ENCODE data around the gene ABCG1. TPM values are rescaled to one million over a fixed set of nuclear protein-coding genes. Genes with fewer than 3 reads are reported as not detected.
A peak's percentile ranks its signal among the peaks of the same experiment; 100 is the strongest.

ABCG1 gene
- total RNA-seq, 1 donor from 2014 or later = 1.9 TPM

GRCh38 chr21:42300956-42301355 lies 82.0 kb downstream of the ABCG1 start:
- H4K20me1 ChIP-seq (ENCODE audit: low read depth) = no peaks in the 10 kb centered on the region
- H3K4me2 ChIP-seq = no peak overlapping the region
- H3K4me1 Mint-ChIP-seq = peaks cover 19% of the 10 kb centered on the region
- no peaks in the 10 kb centered on the region for H3K9me3 ChIP-seq (ENCODE audit: low read depth)
- no peak overlapping the region for H2AFZ ChIP-seq (replicated peaks)
- H3K4me1 ChIP-seq = peaks cover 21% of the 10 kb centered on the region
- H3K27ac ChIP-seq = no peak overlapping the region
- no peaks in the 10 kb centered on the region for H3F3A ChIP-seq (ENCODE audit: low read depth)
- no peaks in the 10 kb centered on the region for H3K36me3 ChIP-seq
- TF ChIP-seq CTCF (IDR thresholded peaks at IDR 0.05) (no peak), EZH2phosphoT487 (IDR thresholded peaks at IDR 0.05) (no peak), EZH2 (IDR thresholded peaks at IDR 0.05) (no peak)
- H3K9ac ChIP-seq = no peak overlapping the region
- H3K27ac Mint-ChIP-seq = no peak overlapping the region
- H3K36me3 Mint-ChIP-seq = no peaks in the 10 kb centered on the region
- peaks cover 4% of the 10 kb centered on the region for H3K27me3 Mint-ChIP-seq (ENCODE audit: insufficient read depth, low read depth)
- no peak overlapping the region for H3K4me3 Mint-ChIP-seq
- no peaks in the 10 kb centered on the region for H3K9me3 Mint-ChIP-seq
- no peaks in the 10 kb centered on the region for H3K27me3 ChIP-seq
- H3K79me2 ChIP-seq (ENCODE audit: low read depth) = no peaks in the 10 kb centered on the region
- DNase-seq (ENCODE audit: low spot score) = no peak
- no peak overlapping the region for H3K4me3 ChIP-seq

GRCh38 chr21:42301371-42302075 lies 82.6 kb downstream of the ABCG1 start:
- no peak overlapping the region for H3K4me3 ChIP-seq
- TF ChIP-seq CTCF (IDR thresholded peaks at IDR 0.05) (no peak), EZH2phosphoT487 (IDR thresholded peaks at IDR 0.05) (no peak), EZH2 (IDR thresholded peaks at IDR 0.05) (no peak)
- Mint-ChIP-seq H3K27me3 (ENCODE audit: insufficient read depth, low read depth) (peaks cover 4% of the 10 kb centered on the region), H3K4me3 (no peak overlapping the region), H3K9me3 (no peaks in the 10 kb centered on the region), H3K36me3 (no peaks in the 10 kb centered on the region), H3K4me1 (peaks cover 19% of the 10 kb centered on the region), H3K27ac (no peak overlapping the region)
- no peak for DNase-seq (ENCODE audit: low spot score)
- no peaks in the 10 kb centered on the region for H3K27me3 ChIP-seq
- H3K4me1 ChIP-seq = peaks cover 21% of the 10 kb centered on the region
- H3K27ac ChIP-seq = no peak overlapping the region
- no peaks in the 10 kb centered on the region for H4K20me1 ChIP-seq (ENCODE audit: low read depth)
- H3K9me3 ChIP-seq (ENCODE audit: low read depth) = no peaks in the 10 kb centered on the region
- H3F3A ChIP-seq (ENCODE audit: low read depth) = no peaks in the 10 kb centered on the region
- H3K4me2 ChIP-seq = no peak overlapping the region
- no peak overlapping the region for H3K9ac ChIP-seq
- H3K36me3 ChIP-seq = no peaks in the 10 kb centered on the region
- no peak overlapping the region for H2AFZ ChIP-seq (replicated peaks)
- no peaks in the 10 kb centered on the region for H3K79me2 ChIP-seq (ENCODE audit: low read depth)

GRCh38 chr21:42302076-42302650 lies 83.2 kb downstream of the ABCG1 start:
- no peaks in the 10 kb centered on the region for H3K79me2 ChIP-seq (ENCODE audit: low read depth)
- H3K27me3 ChIP-seq = no peaks in the 10 kb centered on the region
- H3K4me3 ChIP-seq = no peak overlapping the region
- no peak for TF ChIP-seq CTCF (IDR thresholded peaks at IDR 0.05)
- no peak for TF ChIP-seq EZH2phosphoT487 (IDR thresholded peaks at IDR 0.05)
- TF ChIP-seq EZH2 (IDR thresholded peaks at IDR 0.05) = no peak
- Mint-ChIP-seq H3K27me3 (ENCODE audit: insufficient read depth, low read depth) (peaks cover 2% of the 10 kb centered on the region), H3K36me3 (no peaks in the 10 kb centered on the region), H3K9me3 (no peaks in the 10 kb centered on the region), H3K4me3 (no peak overlapping the region), H3K4me1 (peaks cover 17% of the 10 kb centered on the region), H3K27ac (no peak overlapping the region)
- H4K20me1 ChIP-seq (ENCODE audit: low read depth) = no peaks in the 10 kb centered on the region
- peaks cover 16% of the 10 kb centered on the region for H3K4me1 ChIP-seq
- no peak overlapping the region for H2AFZ ChIP-seq (replicated peaks)
- no peak overlapping the region for H3K9ac ChIP-seq
- H3K4me2 ChIP-seq = no peak overlapping the region
- no peak overlapping the region for H3K27ac ChIP-seq
- H3F3A ChIP-seq (ENCODE audit: low read depth) = no peaks in the 10 kb centered on the region
- no peaks in the 10 kb centered on the region for H3K36me3 ChIP-seq
- H3K9me3 ChIP-seq (ENCODE audit: low read depth) = no peaks in the 10 kb centered on the region
- peak; percentile 27 for DNase-seq (ENCODE audit: low spot score)
